Measurements from ENCODE around the gene RBM5.

The RBM5 gene

GRCh38 chr3:50162034-50162883 is 73.5 kb downstream of the RBM5 start:
- TF ChIP-seq FOXA1 (IDR thresholded peaks at IDR 0.05) (no peak), SP1 (IDR thresholded peaks at IDR 0.05) (no peak), TARDBP (IDR thresholded peaks at IDR 0.05) (no peak), FOXM1 (IDR thresholded peaks at IDR 0.05; ENCODE audit: borderline replicate concordance) (no peak), LEF1 (IDR thresholded peaks at IDR 0.05; ENCODE audit: borderline replicate concordance) (no peak), FOXK2 (IDR thresholded peaks at IDR 0.05) (no peak), ZNF384 (IDR thresholded peaks at IDR 0.05) (no peak), SUZ12 (IDR thresholded peaks at IDR 0.05) (no peak)
- no peak for DNase-seq (ENCODE audit: extremely low spot score)
- ChIA-PET CTCF (no interaction called here), POLR2A (no interaction called here)

DNA sequence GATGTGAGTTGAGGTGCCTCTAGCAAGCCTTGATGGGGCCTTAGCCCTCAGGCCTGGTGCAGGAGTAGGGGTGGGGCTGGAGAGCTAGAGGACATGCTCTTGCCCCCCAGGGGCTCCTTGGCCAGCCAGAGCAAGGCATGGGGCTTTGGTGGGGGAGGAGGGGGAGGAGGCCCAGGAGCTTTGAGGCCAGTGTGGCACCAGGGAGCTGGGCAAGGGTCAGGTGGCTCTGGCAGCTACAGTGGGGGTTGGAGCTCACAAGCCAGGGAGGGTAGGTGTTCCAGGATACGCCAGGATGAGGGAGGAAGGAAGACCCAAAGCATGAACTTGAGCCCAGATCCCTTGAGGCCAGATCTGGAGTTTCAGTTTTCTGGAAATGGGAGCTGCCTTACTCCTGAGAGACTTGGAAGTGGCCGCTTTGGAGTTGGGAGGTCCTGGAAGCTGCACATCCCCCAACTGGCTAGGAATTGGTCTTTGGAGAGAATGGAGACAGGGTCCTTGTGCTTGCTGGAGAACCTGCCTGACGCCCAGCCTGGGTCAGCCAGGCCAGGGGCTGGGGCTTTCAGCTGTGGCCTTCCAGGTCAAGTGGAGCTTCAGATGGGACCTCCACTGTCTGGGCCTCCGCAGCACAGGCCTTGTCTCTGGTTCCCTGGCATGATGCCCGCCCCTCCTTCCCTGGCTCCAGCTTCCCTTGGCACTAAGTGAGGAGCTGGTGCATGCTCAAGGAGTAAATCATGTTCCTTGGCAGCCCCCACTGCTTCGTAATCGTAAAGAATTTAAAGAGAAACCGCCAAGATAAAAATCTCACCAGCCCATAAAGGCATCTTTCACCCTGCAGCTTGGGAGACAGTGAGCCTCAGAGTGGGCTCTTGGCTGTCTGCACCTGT is 75.1 kb downstream of the RBM5 start:
- DNase-seq (ENCODE audit: extremely low spot score) = no peak
- no peak for TF ChIP-seq BHLHE40 (IDR thresholded peaks at IDR 0.05; ENCODE audit: borderline replicate concordance)
- no peak for TF ChIP-seq ARNT (IDR thresholded peaks at IDR 0.05)
- no peak for TF ChIP-seq ZNF384 (IDR thresholded peaks at IDR 0.05)
- peak; percentile 32; the same call in 1 of the 2 replicates for TF ChIP-seq PKNOX1 (IDR thresholded peaks at IDR 0.05)
- ChIA-PET POLR2A (interaction anchor here (0.8 kb wide), 1 partner anchor 19 kb away, joined by 3 read pairs; no protein-coding TSS in a partner anchor), CTCF (interaction anchor here (0.6 kb wide), 1 partner anchor 42 kb away, joined by 3 read pairs; no protein-coding TSS in a partner anchor)

GRCh38 chr3:50164481-50164880 is 75.8 kb downstream of the RBM5 start:
- CTCF ChIA-PET = interaction anchor here (0.6 kb wide), 1 partner anchor 43 kb away, joined by 3 read pairs; no protein-coding TSS in a partner anchor
- TF ChIP-seq LEF1 (IDR thresholded peaks at IDR 0.05; ENCODE audit: borderline replicate concordance) = no peak
- no peak for TF ChIP-seq ZNF384 (IDR thresholded peaks at IDR 0.05)
- TF ChIP-seq BHLHE40 (IDR thresholded peaks at IDR 0.05; ENCODE audit: borderline replicate concordance) = no peak
- no peak for TF ChIP-seq PKNOX1 (IDR thresholded peaks at IDR 0.05)
- POLR2A ChIA-PET = interaction anchor here (0.8 kb wide), 1 partner anchor 19 kb away, joined by 3 read pairs; no protein-coding TSS in a partner anchor
- no peak for DNase-seq (ENCODE audit: extremely low spot score)

DNA sequence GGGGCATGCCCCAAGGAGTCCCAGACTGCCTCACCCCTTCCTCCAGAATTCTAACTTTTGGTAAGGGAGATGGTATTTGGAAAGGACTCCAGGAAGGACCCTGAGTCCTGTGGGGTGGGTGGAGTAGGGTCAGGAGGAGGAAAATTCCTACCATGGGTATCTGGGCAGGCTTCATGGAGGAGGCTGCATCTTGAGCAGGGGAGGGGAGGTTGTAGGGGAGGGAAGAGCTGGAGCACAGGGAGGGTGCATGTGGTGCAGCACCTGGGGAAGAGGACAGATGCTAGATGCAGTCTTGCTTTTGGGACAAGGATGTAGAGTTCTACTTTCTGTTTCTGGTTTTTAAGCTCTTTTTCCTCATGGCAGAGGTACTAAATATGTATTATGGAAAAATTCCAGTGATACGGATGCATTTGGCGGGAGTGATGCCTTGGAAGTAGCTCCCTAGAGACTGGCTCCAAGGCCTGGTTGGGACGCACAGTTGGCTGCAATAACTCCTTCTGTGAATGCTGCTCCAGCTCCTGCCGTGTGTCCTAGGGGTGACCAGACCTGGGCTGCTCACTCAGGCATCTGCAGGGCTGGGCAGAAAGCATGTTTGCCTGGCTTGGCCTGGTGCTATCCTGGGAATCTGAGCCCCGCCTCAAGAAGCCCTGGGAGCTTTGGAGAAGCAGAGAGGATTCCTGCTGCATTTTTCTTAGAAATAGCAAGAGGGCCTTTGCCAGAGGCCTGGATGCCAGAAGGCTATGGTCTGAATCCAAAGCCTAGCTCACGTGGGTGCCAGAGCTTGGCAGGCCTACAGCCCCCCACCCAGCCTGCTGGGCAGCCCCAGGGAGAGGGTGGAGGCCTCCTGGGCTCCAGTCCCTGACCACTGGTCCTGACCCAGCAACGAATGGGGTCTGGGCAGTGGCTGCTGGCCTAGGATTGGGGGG is 76.5 kb downstream of the RBM5 start:
- no peak for DNase-seq (ENCODE audit: extremely low spot score)
- ChIA-PET POLR2A (no interaction called here), CTCF (interaction anchor here (0.6 to 0.8 kb wide), 2 partner anchors 44 to 82 kb away, joined by 3 read pairs; no protein-coding TSS in a partner anchor)
- TF ChIP-seq SUZ12 (IDR thresholded peaks at IDR 0.05) (no peak), L3MBTL2 (conservative IDR thresholded peaks at IDR 0.05) (no peak), CTBP1 (IDR thresholded peaks at IDR 0.05; ENCODE audit: borderline replicate concordance) (no peak), HDGF (IDR thresholded peaks at IDR 0.05; ENCODE audit: borderline replicate concordance) (no peak), LEF1 (IDR thresholded peaks at IDR 0.05; ENCODE audit: borderline replicate concordance) (no peak), BHLHE40 (IDR thresholded peaks at IDR 0.05; ENCODE audit: borderline replicate concordance) (no peak), FOXM1 (IDR thresholded peaks at IDR 0.05; ENCODE audit: borderline replicate concordance) (no peak), TARDBP (IDR thresholded peaks at IDR 0.05) (no peak), ELF4 (IDR thresholded peaks at IDR 0.05) (no peak)

- TF ChIP-seq FOXK2 (IDR thresholded peaks at IDR 0.05) (no peak), HDGF (IDR thresholded peaks at IDR 0.05; ENCODE audit: borderline replicate concordance) (no peak)
- ChIA-PET CTCF (interaction anchor here (0.8 kb wide), 1 partner anchor 81 kb away, joined by 3 read pairs; no protein-coding TSS in a partner anchor), POLR2A (no interaction called here)
- DNase-seq (ENCODE audit: extremely low spot score) = no peak
Observed at GRCh38 chr3:50165910-50166538, 77.3 kb downstream of the RBM5 start.

GRCh38 chr3:50166620-50167019 is 77.9 kb downstream of the RBM5 start:
- no peak for TF ChIP-seq HDGF (IDR thresholded peaks at IDR 0.05; ENCODE audit: borderline replicate concordance)
- TF ChIP-seq CTBP1 (IDR thresholded peaks at IDR 0.05; ENCODE audit: borderline replicate concordance) = no peak
- TF ChIP-seq PKNOX1 (IDR thresholded peaks at IDR 0.05) = peak; percentile 80
- TF ChIP-seq BHLHE40 (IDR thresholded peaks at IDR 0.05; ENCODE audit: borderline replicate concordance) = no peak
- no peak for TF ChIP-seq ELF4 (IDR thresholded peaks at IDR 0.05)
- ChIA-PET POLR2A (no interaction called here), CTCF (no interaction called here)
- DNase-seq (ENCODE audit: extremely low spot score) = no peak

All from HEK293T (cell line).